ENCODE results near the gene TPCN1.
A peak's percentile ranks its signal among the peaks of the same experiment; 100 is the strongest.

Gene TPCN1

DNA sequence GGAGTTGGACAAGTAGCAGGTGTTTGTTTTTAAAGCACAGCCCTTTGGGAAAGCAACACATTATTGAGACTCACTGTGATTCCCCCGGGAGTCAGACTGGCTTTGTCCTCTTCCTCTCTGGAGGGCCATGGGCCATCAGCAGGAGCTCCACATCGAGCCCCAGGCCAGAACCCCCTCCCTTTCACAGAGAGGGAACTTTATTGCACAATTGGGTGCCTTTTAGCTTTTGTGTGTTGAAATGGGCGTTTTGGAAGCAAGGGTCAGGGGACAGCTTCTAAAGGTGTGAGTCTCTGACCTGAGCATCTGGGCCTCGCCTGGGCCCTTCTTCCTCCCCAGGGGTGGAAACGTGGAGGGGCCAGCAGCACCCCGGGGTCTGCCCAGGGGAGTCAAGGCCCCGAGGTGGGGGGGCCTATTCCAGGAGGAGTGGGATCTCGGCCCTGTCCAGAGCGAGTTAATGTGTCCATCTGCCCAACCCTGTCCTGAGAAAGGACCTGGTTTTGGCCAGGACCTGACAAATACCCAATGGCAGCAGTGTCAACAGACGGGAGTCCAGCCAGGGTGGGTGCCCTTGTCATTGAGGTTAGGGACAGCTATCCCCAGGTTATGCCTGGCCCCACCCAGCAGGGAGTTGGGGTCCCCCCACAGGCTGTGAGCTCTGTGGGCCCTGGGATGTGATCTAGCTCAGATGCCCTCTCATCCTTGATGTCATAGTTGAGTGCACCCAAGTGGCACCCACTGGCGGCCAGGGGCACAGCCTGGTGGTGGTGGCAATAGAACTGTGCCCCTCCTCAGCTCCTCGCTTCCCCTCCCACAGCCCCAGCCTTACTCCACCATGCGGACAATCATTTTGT lies 76.6 kb downstream of the TPCN1 start:
- 92 to 97% methylated on average over 10 to 11 of the region's 13 CpGs for WGBS, 2 experiments (ENCODE audit: insufficient coverage in 2 of 2)
- H3K4me1 ChIP-seq (ENCODE audit: control insufficient read depth, insufficient read depth, low read length, poor library complexity, severe bottlenecking) = peaks cover 15% of the 10 kb centered on the region
- no peak overlapping the region for H3K27ac ChIP-seq (ENCODE audit: low read depth, low read length, severe bottlenecking)
- H3K4me3 ChIP-seq (ENCODE audit: extremely low read depth, insufficient read depth, low read length, poor library complexity, severe bottlenecking) = no peak overlapping the region
- no peaks in the 10 kb centered on the region for H3K9me3 ChIP-seq (ENCODE audit: control insufficient read depth, low read length)
- peaks cover 10% of the 10 kb centered on the region for H3K36me3 ChIP-seq (ENCODE audit: control insufficient read depth, insufficient read depth, low read length)

- WGBS, 2 experiments (ENCODE audit: insufficient coverage in 2 of 2) = 97% methylated on average over 5 of the region's 5 CpGs
- peaks cover 6% of the 10 kb centered on the region for H3K36me3 ChIP-seq (ENCODE audit: control insufficient read depth, insufficient read depth, low read length)
- H3K4me3 ChIP-seq (ENCODE audit: extremely low read depth, insufficient read depth, low read length, poor library complexity, severe bottlenecking) = no peak overlapping the region
- H3K4me1 ChIP-seq (ENCODE audit: control insufficient read depth, insufficient read depth, low read length, poor library complexity, severe bottlenecking) = peaks cover 15% of the 10 kb centered on the region
- no peak overlapping the region for H3K27ac ChIP-seq (ENCODE audit: low read depth, low read length, severe bottlenecking)
- H3K9me3 ChIP-seq (ENCODE audit: control insufficient read depth, low read length) = no peaks in the 10 kb centered on the region
Measured at GRCh38 chr12:113298472-113298817, 77.2 kb downstream of the TPCN1 start.

GRCh38 chr12:113298861-113299545 lies 77.7 kb downstream of the TPCN1 start:
- peak overlapping the region; percentile 86 for H3K27ac ChIP-seq (ENCODE audit: low read depth, low read length, severe bottlenecking)
- peaks cover 15% of the 10 kb centered on the region for H3K4me1 ChIP-seq (ENCODE audit: control insufficient read depth, insufficient read depth, low read length, poor library complexity, severe bottlenecking)
- H3K36me3 ChIP-seq (ENCODE audit: control insufficient read depth, insufficient read depth, low read length) = peaks cover 6% of the 10 kb centered on the region
- H3K4me3 ChIP-seq (ENCODE audit: extremely low read depth, insufficient read depth, low read length, poor library complexity, severe bottlenecking) = no peak overlapping the region
- 92 to 94% methylated on average over 19 of the region's 20 CpGs for WGBS, 2 experiments (ENCODE audit: insufficient coverage in 2 of 2)
- no peaks in the 10 kb centered on the region for H3K9me3 ChIP-seq (ENCODE audit: control insufficient read depth, low read length)

DNA sequence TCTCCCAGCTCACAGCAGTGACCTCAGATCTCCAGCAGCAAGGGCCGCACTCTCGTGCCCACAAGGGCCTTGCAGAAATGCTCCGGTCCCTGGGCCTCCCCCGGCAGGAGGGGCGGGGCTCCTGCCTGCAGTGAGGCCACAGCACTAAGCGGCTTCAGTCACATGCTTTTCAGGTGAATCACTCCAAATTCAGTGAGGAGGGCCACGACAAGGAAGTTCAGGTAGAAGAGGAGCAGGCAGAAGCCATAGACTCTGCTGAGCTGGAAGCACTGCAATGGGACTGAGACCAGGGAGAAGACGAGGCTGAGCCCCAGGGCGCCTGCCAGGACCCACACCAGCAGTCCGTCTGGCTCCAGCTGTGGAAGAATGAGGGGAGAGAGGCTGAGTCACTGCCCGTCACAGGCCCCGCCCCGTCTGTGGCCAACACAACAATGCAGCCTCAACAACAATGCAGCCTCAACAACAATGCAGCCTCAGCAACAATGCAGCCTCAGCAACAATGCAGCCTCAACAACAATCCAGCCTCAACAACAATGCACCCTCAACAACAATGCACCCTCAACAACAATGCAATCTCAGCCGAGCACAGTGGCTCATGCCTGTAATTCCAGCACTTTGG lies 78.5 kb downstream of the TPCN1 start:
- 35 to 53% methylated on average over 8 to 10 of the region's 14 CpGs for WGBS, 2 experiments (ENCODE audit: insufficient coverage in 2 of 2)
- H3K36me3 ChIP-seq (ENCODE audit: control insufficient read depth, insufficient read depth, low read length) = peaks cover 6% of the 10 kb centered on the region
- peak overlapping the region; percentile 86 for H3K27ac ChIP-seq (ENCODE audit: low read depth, low read length, severe bottlenecking)
- peaks cover 15% of the 10 kb centered on the region for H3K4me1 ChIP-seq (ENCODE audit: control insufficient read depth, insufficient read depth, low read length, poor library complexity, severe bottlenecking)
- H3K9me3 ChIP-seq (ENCODE audit: control insufficient read depth, low read length) = no peaks in the 10 kb centered on the region
- no peak overlapping the region for H3K4me3 ChIP-seq (ENCODE audit: extremely low read depth, insufficient read depth, low read length, poor library complexity, severe bottlenecking)

GRCh38 chr12:113301811-113302210 lies 80.5 kb downstream of the TPCN1 start:
- Histone ChIP-seq H3K36me3 (ENCODE audit: control insufficient read depth, insufficient read depth, low read length) (no peaks in the 10 kb centered on the region), H3K4me1 (ENCODE audit: control insufficient read depth, insufficient read depth, low read length, poor library complexity, severe bottlenecking) (peaks cover 17% of the 10 kb centered on the region), H3K9me3 (ENCODE audit: control insufficient read depth, low read length) (no peaks in the 10 kb centered on the region), H3K27ac (ENCODE audit: low read depth, low read length, severe bottlenecking) (no peak overlapping the region), H3K4me3 (ENCODE audit: extremely low read depth, insufficient read depth, low read length, poor library complexity, severe bottlenecking) (no peak overlapping the region)
- WGBS, 2 experiments (ENCODE audit: insufficient coverage in 2 of 2) = 90 to 92% methylated on average over 4 to 6 of the region's 6 CpGs

DNA sequence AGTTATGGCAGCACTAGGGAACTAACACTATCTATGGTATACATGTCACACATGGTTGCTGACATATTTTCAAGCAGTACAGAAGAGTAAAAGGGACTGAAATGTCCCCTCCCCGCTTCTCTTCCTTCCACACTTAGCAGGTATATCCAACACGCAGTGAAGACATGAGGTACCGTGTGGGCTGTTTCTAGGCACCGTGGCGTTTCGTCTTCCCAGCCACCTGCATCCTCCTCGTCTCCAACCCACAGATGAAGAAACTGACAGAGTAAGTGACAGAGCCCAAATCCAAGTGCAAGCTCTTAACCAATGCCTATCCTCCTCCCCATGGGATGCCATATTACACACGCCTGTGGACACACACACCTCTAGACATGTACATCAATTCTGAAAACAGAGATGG lies 81.2 kb downstream of the TPCN1 start:
- Histone ChIP-seq H3K4me1 (ENCODE audit: control insufficient read depth, insufficient read depth, low read length, poor library complexity, severe bottlenecking) (peaks cover 17% of the 10 kb centered on the region), H3K27ac (ENCODE audit: low read depth, low read length, severe bottlenecking) (no peak overlapping the region), H3K4me3 (ENCODE audit: extremely low read depth, insufficient read depth, low read length, poor library complexity, severe bottlenecking) (no peak overlapping the region), H3K36me3 (ENCODE audit: control insufficient read depth, insufficient read depth, low read length) (no peaks in the 10 kb centered on the region), H3K9me3 (ENCODE audit: control insufficient read depth, low read length) (no peaks in the 10 kb centered on the region)
- 90 to 96% methylated on average over 8 of the region's 8 CpGs for WGBS, 2 experiments (ENCODE audit: insufficient coverage in 2 of 2)

DNA sequence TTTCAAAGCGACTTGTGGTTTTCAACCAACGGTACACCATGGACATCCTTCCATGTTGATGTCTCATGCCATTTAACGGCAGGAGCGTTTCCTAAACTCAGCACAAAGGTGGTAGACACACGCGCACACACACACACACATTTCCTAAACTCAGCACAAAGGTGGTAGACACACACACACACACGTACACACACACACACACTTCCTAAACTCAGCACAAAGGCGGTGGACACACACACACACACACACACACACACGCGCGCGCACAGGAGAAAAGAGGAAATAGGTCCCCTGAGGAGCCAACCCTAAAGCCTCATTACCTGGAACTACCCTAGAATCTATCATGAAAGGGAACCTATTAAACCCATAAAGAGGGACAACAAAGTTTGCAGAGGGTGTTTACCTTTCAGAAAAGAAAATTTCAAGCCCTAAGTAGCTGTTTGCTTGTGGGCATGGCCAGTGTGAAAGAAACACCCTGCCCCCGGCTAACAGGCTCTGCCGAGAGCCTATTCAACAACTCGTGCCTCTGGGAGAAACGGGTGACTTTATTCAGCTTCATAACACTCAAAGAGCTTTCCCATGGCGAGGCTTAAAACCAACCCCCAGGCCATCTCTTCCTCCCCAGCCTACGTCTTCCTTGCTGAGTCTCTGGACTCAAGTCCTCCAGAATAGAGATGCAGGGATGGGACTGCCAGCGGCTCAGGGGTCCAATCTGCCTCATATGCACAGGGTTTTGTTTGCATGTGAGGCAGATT lies 81.8 kb downstream of the TPCN1 start:
- no peak overlapping the region for H3K4me3 ChIP-seq (ENCODE audit: extremely low read depth, insufficient read depth, low read length, poor library complexity, severe bottlenecking)
- H3K36me3 ChIP-seq (ENCODE audit: control insufficient read depth, insufficient read depth, low read length) = no peaks in the 10 kb centered on the region
- no peak overlapping the region for H3K27ac ChIP-seq (ENCODE audit: low read depth, low read length, severe bottlenecking)
- 70 to 73% methylated on average over 12 of the region's 19 CpGs for WGBS, 2 experiments (ENCODE audit: insufficient coverage in 2 of 2)
- no peaks in the 10 kb centered on the region for H3K9me3 ChIP-seq (ENCODE audit: control insufficient read depth, low read length)
- H3K4me1 ChIP-seq (ENCODE audit: control insufficient read depth, insufficient read depth, low read length, poor library complexity, severe bottlenecking) = peaks cover 17% of the 10 kb centered on the region

- H3K27ac ChIP-seq (ENCODE audit: low read depth, low read length, severe bottlenecking) = no peak overlapping the region
- H3K4me3 ChIP-seq (ENCODE audit: extremely low read depth, insufficient read depth, low read length, poor library complexity, severe bottlenecking) = no peak overlapping the region
- WGBS, 2 experiments (ENCODE audit: insufficient coverage in 2 of 2) = 88 to 94% methylated on average over 6 to 9 of the region's 11 CpGs
- no peaks in the 10 kb centered on the region for H3K36me3 ChIP-seq (ENCODE audit: control insufficient read depth, insufficient read depth, low read length)
- H3K4me1 ChIP-seq (ENCODE audit: control insufficient read depth, insufficient read depth, low read length, poor library complexity, severe bottlenecking) = peaks cover 3% of the 10 kb centered on the region
- no peaks in the 10 kb centered on the region for H3K9me3 ChIP-seq (ENCODE audit: control insufficient read depth, low read length)
Measured at GRCh38 chr12:113305281-113305856, 84.1 kb downstream of the TPCN1 start.

- Histone ChIP-seq H3K4me3 (ENCODE audit: extremely low read depth, insufficient read depth, low read length, poor library complexity, severe bottlenecking) (no peak overlapping the region), H3K36me3 (ENCODE audit: control insufficient read depth, insufficient read depth, low read length) (no peaks in the 10 kb centered on the region), H3K27ac (ENCODE audit: low read depth, low read length, severe bottlenecking) (no peak overlapping the region), H3K4me1 (ENCODE audit: control insufficient read depth, insufficient read depth, low read length, poor library complexity, severe bottlenecking) (peaks cover 3% of the 10 kb centered on the region), H3K9me3 (ENCODE audit: control insufficient read depth, low read length) (no peaks in the 10 kb centered on the region)
- WGBS, 2 experiments (ENCODE audit: insufficient coverage in 2 of 2) = 74 to 89% methylated on average over 6 to 8 of the region's 11 CpGs
Measured at GRCh38 chr12:113306382-113306781, 85.1 kb downstream of the TPCN1 start.

- Histone ChIP-seq H3K27ac (ENCODE audit: low read depth, low read length, severe bottlenecking) (no peak overlapping the region), H3K36me3 (ENCODE audit: control insufficient read depth, insufficient read depth, low read length) (no peaks in the 10 kb centered on the region), H3K4me3 (ENCODE audit: extremely low read depth, insufficient read depth, low read length, poor library complexity, severe bottlenecking) (no peak overlapping the region), H3K4me1 (ENCODE audit: control insufficient read depth, insufficient read depth, low read length, poor library complexity, severe bottlenecking) (peaks cover 14% of the 10 kb centered on the region), H3K9me3 (ENCODE audit: control insufficient read depth, low read length) (no peaks in the 10 kb centered on the region)
- whole genome bisulfite sequencing, 2 experiments (ENCODE audit: insufficient coverage in 2 of 2) = 100% methylated on average over 1 of the region's 1 CpG; no CpG with 5 or more reads in 1 of the 2 experiments
Measured at GRCh38 chr12:113310489-113310888, 89.2 kb downstream of the TPCN1 start.

Measured in mesodermal cell (in vitro differentiated cells).